ACC112 (cell line): ENCODE measurements around the gene GRM1.

ENCODE experiments used
- H2AFZ ChIP-seq: fragments of 200-600 bp; sonication (generic); one replicate; pipeline ENCODE4 v1.6.0; 2017; ENCODE audit warnings: antibody characterized with exemption, low read length; ENCODE audit not compliant: unreplicated experiment
- H3K27ac ChIP-seq: fragments of 200-600 bp; sonication (generic); 2 replicates; pipeline ENCODE4 v1.5.1; 2014; ENCODE audit warnings: low read depth, mild to moderate bottlenecking, antibody characterized with exemption, low read length, moderate library complexity
- H3K27me3 ChIP-seq: fragments of 200-600 bp; sonication (generic); 2 replicates; pipeline ENCODE4 v1.6.1; 2014; ENCODE audit warnings: mild to moderate bottlenecking, antibody characterized with exemption, low read length, moderate library complexity, mixed read lengths; ENCODE audit not compliant: insufficient read depth
- H3K36me3 ChIP-seq: fragments of 200-600 bp; sonication (generic); 2 replicates; pipeline ENCODE4 v1.6.1; 2016; ENCODE audit warnings: mild to moderate bottlenecking, antibody characterized with exemption, low read length, moderate library complexity, mixed read lengths; ENCODE audit not compliant: insufficient read depth
- H3K4me1 ChIP-seq: fragments of 200-600 bp; sonication (generic); one replicate; pipeline ENCODE4 v1.6.1; 2016; ENCODE audit warnings: low read length, mixed read lengths; ENCODE audit not compliant: insufficient read depth, unreplicated experiment, control insufficient read depth
- H3K4me3 ChIP-seq: fragments of 200-600 bp; sonication (generic); 2 replicates; pipeline ENCODE4 v1.5.1; 2014; ENCODE audit warnings: mild to moderate bottlenecking, low read depth, low read length
- H3K79me2 ChIP-seq: fragments of 200-600 bp; sonication (generic); one replicate; pipeline ENCODE4 v1.6.0; 2016; ENCODE audit warnings: low read length; ENCODE audit not compliant: control insufficient read depth, unreplicated experiment, insufficient read depth

Gene GRM1

DNA sequence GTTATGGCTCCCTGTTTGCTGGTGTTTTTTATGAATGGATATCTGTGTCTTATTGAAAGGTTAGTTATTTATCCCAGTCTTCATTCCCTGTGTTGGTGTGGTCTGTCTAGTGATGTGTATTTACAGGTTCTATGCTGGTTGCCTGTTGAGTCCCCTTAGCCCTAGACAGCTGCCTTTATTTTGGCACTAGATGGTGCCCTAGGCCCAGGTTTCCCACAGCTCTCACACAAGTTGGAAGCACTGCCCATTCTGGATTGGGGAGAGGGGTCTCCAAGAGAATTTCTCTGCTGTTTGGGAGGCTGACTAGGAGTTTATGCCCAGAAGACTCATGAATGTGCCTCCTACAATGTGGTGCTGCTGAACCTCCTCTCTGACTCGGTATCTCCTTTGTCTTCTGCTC, 12.4 kb downstream of the GRM1 start:
- H2AFZ ChIP-seq, result no peak overlapping the region
- H3K27me3 ChIP-seq, result peaks cover 50% of the 10 kb centered on the region
- no peaks in the 10 kb centered on the region for H3K79me2 ChIP-seq
- no peaks in the 10 kb centered on the region for H3K36me3 ChIP-seq
- H3K4me3 ChIP-seq, result no peak overlapping the region
- H3K27ac ChIP-seq, result no peak overlapping the region
- no peaks in the 10 kb centered on the region for H3K4me1 ChIP-seq

DNA sequence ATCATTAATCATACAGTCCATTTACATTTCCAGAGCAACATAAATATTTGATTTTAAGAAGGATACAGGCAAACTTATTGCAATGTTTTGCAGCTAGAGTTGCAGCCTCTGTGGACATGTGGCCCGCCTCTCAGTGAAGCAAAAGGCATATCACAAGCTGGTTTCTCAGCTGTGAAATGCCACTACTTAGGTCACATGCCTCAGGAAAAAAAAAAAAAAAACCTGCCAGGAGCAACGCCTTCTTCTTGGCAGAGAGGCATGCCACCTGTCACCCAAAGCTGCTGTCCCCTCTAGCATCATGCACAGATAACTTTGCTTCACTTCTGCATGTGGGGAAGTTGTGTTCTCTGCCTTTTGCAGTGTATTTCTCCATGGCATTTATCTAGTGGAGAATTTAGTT, 18.5 kb downstream of the GRM1 start:
- Histone ChIP-seq H3K27ac (no peak overlapping the region), H3K27me3 (peaks cover 34% of the 10 kb centered on the region), H3K36me3 (no peaks in the 10 kb centered on the region), H2AFZ (no peak overlapping the region), H3K79me2 (no peaks in the 10 kb centered on the region), H3K4me3 (no peak overlapping the region), H3K4me1 (no peaks in the 10 kb centered on the region)

DNA sequence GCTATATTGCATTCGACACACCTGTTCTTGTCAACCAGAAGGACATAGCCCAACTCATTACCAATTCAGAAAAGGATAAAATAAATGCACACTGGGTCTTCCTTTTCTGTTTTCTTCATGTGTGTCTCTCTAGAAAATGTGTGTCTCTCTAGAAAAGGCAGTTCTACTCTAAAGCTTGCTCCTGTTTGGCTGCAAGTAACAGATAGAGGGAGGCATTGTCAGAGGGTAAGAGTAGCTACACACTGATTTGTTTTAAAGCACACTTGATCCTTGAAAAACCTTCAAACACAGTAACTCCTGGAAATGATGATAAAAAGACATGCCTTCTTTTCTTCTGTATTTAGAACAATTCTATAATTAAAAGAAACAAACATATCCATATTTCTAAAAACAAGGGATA, 21.3 kb downstream of the GRM1 start:
- no peaks in the 10 kb centered on the region for H3K79me2 ChIP-seq
- no peaks in the 10 kb centered on the region for H3K4me1 ChIP-seq
- no peaks in the 10 kb centered on the region for H3K36me3 ChIP-seq
- no peak overlapping the region for H3K4me3 ChIP-seq
- H2AFZ ChIP-seq, result no peak overlapping the region
- H3K27me3 ChIP-seq, result peaks cover 26% of the 10 kb centered on the region
- no peak overlapping the region for H3K27ac ChIP-seq

DNA sequence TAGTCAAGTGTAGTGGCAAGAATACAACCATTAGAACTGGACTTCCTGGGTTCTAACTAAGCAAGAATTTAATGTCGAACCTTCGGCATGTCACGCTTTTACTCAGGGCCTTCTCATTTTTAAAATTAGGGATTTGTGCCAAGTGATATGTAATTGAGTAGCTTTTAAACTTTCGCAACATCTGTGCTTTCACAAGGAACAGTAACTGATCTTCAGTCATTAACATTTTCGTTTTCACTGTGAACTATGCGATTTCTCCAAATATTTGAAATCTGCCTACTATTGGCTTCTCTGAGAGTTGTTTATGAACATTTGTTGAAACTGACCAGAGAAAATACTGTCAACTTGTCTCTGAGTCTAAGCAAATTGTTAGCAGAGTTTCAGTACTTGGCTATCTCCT, 27.6 kb downstream of the GRM1 start:
- Histone ChIP-seq H3K36me3 (no peaks in the 10 kb centered on the region), H3K27me3 (no peaks in the 10 kb centered on the region), H3K4me3 (no peak overlapping the region), H3K27ac (no peak overlapping the region), H2AFZ (no peak overlapping the region), H3K79me2 (no peaks in the 10 kb centered on the region), H3K4me1 (no peaks in the 10 kb centered on the region)

DNA sequence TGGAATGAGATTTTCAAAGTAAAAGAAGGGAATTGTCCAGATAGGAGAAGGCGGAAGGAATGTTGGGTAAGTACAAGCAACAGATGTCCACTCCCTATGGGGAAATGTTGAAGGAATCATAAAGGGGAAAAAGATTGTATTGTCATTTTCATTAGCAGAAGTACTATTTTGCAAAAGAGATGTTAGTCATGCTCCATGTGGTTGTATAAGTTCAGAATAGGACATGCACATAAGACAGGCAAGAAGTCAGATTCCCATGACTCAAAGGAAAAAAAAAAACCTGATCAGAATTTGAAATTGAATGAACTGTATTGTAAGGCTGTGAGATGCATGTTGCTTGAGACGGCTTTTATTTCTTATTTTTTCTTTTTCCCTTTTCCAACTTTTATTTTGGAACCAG, 36.8 kb downstream of the GRM1 start:
- Histone ChIP-seq H3K27ac (no peak overlapping the region), H3K4me3 (no peak overlapping the region), H3K4me1 (no peaks in the 10 kb centered on the region), H3K36me3 (no peaks in the 10 kb centered on the region), H3K27me3 (0 out of 2 replicates have a peak, but pooled peaks cover 7% of the 10 kb centered on the region), H3K79me2 (no peaks in the 10 kb centered on the region), H2AFZ (no peak overlapping the region)

DNA sequence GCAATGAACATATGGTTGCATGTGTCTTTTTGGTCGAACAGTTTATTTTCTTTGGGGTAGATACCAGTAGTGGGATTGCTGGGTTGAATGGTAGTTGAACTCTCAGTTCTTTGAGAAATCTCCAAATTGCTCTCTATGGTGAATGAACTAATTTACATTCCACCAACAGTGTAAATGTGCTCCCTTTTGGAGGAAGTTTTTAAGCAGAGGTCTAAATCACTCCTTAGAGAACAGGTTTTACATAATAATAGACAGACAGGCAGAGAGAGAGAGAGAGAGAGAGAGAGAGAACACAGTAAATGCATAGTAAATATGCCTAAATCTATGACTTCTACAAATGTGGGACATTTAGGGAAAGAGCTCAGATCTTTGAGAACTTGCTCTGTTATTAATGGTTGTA, 37.6 kb downstream of the GRM1 start:
- Histone ChIP-seq H3K27me3 (0 out of 2 replicates have a peak, but pooled peaks cover 7% of the 10 kb centered on the region), H2AFZ (no peak overlapping the region), H3K4me3 (no peak overlapping the region), H3K79me2 (no peaks in the 10 kb centered on the region), H3K36me3 (no peaks in the 10 kb centered on the region), H3K27ac (no peak overlapping the region), H3K4me1 (no peaks in the 10 kb centered on the region)

DNA sequence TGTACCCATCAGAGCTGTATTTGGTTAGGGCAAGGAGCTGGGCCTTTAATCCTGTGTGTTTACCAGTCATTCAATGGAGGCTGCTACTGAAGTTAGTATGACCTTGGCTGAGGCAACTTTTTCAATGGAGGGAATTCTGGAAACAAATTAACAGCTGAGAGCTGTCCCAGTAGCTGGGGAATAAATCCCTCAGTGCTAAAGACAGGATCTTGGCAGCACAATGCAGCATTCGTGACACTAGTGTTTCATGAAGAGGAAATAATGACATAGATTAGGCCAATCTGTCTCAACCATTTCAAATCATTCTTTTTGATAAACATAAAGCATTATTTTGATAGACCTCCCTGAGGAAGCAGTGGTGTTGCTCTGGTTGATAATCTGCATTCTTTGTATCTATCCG, 42.9 kb downstream of the GRM1 start:
- Histone ChIP-seq H3K27me3 (peaks cover 15% of the 10 kb centered on the region), H3K4me1 (no peaks in the 10 kb centered on the region), H3K79me2 (no peaks in the 10 kb centered on the region), H3K4me3 (no peak overlapping the region), H3K27ac (no peak overlapping the region), H2AFZ (no peak overlapping the region), H3K36me3 (no peaks in the 10 kb centered on the region)

DNA sequence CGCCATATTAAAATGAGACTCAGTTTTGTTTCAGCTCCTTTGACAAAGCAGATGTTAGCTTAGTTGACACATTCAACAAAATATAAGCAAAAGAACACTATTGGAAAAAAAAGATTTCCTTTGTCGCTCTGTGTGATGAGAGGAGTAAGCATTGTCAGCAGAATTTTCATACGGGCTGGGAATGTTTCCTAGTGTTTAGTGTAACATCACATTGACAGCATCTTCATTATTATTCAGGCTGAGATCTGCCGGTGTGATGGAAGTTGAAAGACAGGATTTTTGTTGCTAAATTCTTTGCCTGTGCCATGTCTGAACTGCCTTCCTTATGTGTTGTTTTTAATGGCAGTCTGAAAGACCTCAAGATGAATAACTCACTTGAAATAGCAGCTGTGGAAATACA, 49.1 kb downstream of the GRM1 start:
- H3K27me3 ChIP-seq, result peaks cover 44% of the 10 kb centered on the region
- no peaks in the 10 kb centered on the region for H3K36me3 ChIP-seq
- H3K79me2 ChIP-seq, result no peaks in the 10 kb centered on the region
- H3K27ac ChIP-seq, result no peak overlapping the region
- no peaks in the 10 kb centered on the region for H3K4me1 ChIP-seq
- no peak overlapping the region for H2AFZ ChIP-seq
- H3K4me3 ChIP-seq, result no peak overlapping the region

DNA sequence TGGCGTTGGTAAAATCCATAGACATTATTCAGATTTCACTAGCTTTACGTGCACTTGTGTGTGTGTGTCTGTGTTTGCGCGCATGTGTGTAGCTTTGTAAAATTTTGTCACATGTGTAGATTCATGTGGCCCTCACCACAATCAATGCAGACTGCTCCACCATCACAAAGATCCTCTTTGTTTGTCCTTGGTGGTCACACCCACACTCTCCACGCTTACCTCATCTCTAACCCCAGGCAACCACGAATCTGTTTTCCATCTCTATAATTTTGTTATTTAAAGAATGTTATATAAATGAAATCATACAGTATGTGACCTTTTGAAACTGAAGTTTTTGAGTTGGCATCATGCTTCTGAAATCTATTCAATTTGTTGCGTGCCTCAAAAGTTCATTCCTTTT, 58.5 kb downstream of the GRM1 start:
- H3K4me3 ChIP-seq, result no peak overlapping the region
- H3K79me2 ChIP-seq, result no peaks in the 10 kb centered on the region
- H3K27me3 ChIP-seq, result peaks cover 17% of the 10 kb centered on the region; the same call in 1 of the 2 replicates
- H3K4me1 ChIP-seq, result no peaks in the 10 kb centered on the region
- no peak overlapping the region for H3K27ac ChIP-seq
- no peaks in the 10 kb centered on the region for H3K36me3 ChIP-seq
- no peak overlapping the region for H2AFZ ChIP-seq

DNA sequence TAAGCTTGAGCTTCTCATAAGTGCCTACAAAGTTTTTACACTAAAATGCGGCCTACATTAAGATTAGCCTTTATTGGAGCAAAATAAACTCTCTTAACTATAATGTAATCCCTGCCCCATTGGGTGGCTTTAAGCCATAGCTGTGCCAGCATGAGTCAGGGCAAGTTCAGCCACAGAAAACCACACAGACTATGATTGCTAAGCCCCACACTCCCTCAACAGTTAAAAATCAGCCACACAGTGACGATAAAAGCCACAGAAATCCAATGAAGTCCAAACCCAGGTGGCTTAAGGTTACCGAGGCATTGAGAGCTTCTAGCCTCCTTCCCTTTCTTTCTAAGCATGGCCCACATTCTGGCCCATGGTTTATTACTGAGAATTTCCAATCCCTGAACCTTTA, 61.6 kb downstream of the GRM1 start:
- Histone ChIP-seq H3K4me3 (no peak overlapping the region), H2AFZ (no peak overlapping the region), H3K4me1 (no peaks in the 10 kb centered on the region), H3K79me2 (no peaks in the 10 kb centered on the region), H3K36me3 (no peaks in the 10 kb centered on the region), H3K27ac (no peak overlapping the region), H3K27me3 (0 out of 2 replicates have a peak, but pooled peaks cover 9% of the 10 kb centered on the region)

DNA sequence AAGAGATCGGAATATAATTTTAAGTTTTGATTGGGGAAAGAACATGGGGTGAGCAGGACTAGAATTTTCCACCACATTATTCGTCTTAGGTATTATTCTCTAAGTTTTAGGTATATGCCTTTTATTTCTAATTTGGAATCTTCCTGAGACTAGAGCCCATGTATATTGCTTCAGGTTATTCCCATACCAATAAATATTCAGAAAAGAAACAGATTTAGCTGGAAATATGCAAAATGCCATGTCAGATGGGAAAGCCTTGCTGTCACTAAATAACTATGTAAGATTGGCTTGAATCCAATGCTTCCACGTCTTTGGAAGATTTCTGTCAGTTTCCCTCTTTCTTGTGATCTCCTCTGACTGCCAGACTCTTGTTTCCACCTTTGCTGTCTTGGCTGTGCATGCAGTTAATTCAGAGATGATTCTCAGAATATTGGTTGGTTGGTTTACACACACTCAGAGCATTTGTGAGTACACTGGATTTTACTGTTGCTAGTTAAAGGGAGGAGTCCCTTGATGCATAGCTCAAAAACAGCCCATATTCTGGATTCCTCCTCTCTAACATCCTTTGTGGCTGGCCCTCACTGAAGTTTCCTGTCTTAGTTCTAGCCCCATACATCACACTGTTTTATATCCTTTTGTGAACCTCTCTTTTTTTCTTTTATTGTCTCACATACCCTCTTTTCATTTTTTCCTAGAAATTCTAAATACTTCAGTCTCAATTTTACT, 64.3 kb downstream of the GRM1 start:
- H3K4me1 ChIP-seq, result no peaks in the 10 kb centered on the region
- no peak overlapping the region for H3K27ac ChIP-seq
- H3K27me3 ChIP-seq, result peaks cover 8% of the 10 kb centered on the region; the same call in 1 of the 2 replicates
- no peak overlapping the region for H2AFZ ChIP-seq
- H3K79me2 ChIP-seq, result no peaks in the 10 kb centered on the region
- no peak overlapping the region for H3K4me3 ChIP-seq
- H3K36me3 ChIP-seq, result no peaks in the 10 kb centered on the region
